GM21515 (cell line): ENCODE measurements around the gene CHPF2.
A peak's percentile ranks its signal among the peaks of the same experiment; 100 is the strongest.

Source experiments
- ATAC-seq: cut with Tn5 transposase; IDR thresholded peaks from one replicate; pipeline ENCODE4 v1.9.1; 2021; ENCODE audit not compliant: unreplicated experiment

CHPF2 gene

DNA sequence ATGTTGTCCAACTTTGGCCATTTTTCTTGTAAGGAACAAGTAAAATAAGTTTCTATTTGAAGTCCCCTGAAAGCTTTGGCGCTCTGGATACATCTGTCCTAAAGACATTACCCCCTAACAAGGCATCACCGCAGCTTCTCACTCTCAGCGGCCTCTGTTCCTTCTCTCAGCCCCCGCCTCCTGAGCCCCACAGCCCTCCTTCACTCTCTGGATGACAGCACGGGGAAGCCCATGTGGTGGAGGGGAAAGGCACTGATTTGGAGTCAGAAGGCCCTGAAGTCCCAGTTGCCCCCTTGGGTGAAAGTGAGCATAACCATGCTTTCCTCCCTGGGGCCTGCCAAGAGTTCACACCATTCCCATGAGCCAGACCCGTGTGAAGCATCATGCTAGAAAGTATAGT lies 26.6 kb upstream of the CHPF2 start:
- ATAC-seq: no peak

DNA sequence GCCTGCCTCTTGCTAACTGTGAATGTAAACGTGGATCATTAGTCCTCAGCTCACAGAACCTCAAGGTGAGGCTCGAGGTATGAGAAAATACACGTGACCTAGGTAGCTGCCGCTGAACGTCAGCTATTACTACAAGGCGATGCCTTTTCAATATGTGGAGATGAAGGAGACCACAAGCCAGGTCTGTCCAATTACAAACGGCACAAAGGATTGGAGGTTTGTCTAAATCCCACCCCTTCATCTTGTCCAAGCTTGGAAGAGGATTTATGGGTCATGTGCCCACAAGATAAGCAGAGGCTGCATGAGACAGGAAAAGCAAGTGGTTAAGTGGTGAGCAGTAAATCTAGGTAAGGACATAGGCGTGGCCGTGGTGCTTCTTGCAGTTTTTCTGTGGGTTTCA lies 25.4 kb upstream of the CHPF2 start:
- no peak for ATAC-seq

DNA sequence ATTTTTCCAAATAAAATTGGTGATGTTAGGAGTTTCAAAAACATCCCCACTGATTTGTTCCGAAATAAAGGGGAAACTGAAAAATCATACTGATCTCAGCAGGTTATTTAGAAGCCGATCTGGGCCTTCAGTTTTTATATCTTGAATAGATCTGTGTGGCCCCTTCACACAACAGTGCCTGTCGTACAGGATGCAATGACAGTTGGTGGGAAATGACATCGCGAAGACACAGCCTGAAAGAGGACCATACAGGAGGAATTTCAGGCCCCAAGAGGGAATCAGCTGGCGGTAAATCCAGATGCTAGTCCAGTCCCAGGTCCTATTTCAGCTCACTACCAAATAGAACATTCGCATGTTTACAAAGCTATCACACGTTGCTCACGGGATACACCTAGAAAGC lies 25.0 kb upstream of the CHPF2 start:
- ATAC-seq: no peak

DNA sequence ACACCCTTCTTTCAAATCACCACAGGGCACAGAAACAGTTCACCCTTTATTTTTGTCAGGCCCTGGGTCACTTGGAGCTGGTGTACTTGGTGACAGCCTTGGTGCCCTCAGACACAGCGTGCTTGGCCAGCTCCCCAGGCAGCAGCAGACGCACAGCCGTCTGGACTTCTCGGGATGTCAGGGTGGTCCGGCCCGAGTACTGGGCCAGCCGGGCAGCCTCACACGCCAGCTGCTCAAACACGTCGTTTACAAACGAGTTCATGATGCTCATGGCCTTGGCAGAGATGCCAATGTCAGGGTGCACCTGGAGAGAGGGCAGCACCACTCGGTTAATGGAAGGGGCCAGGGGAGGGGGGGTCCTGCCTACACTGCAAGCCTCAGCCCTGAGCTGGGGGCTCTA lies 24.5 kb upstream of the CHPF2 start:
- ATAC-seq: no peak

DNA sequence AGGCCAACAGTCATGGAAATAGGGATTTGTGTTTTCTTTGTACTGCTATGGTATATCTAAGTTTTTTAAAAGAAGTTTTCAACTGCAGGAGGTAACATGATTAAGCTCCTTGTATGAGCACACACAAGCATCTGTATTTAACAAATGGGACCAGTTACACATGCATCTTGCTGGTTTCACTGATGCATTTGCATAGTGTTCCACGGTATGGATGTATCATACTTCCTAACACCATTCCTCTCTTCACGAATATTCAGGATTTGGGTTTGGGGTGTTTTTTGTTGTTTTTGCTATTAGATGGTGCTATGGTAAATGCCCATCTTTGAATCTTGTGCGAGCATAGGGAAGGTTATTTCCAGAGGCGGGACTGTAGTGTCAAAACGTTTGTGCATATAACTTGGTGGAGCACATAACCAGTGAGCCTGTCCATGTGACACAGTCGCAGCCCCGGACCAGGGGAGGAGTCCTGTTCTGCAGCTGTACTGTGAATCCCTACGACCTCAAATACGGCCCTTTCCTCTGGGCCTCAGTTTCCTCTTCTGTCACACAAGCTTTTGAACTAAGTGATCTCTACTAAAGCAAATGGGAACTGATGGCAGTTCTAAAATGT lies 23.9 kb upstream of the CHPF2 start:
- ATAC-seq: no peak

DNA sequence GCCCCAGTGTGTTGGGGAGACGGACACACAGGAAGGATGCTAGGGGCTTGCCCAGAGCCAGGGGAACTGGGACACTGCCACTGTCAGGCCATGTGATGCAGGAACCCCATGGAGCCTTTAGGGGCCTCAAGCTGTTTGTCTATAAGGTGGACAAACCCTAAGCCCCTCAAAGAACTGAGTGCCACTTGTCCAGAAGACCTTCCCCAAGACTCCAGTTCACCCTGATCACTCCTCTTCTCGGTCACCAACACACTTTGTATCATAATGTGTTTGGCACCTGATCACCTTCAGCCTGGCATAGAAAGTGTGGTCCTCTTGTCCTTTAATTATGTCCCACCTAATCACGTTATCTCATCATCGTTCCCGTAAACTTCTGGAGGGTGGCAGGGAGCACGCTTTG lies 22.7 kb upstream of the CHPF2 start:
- no peak for ATAC-seq

DNA sequence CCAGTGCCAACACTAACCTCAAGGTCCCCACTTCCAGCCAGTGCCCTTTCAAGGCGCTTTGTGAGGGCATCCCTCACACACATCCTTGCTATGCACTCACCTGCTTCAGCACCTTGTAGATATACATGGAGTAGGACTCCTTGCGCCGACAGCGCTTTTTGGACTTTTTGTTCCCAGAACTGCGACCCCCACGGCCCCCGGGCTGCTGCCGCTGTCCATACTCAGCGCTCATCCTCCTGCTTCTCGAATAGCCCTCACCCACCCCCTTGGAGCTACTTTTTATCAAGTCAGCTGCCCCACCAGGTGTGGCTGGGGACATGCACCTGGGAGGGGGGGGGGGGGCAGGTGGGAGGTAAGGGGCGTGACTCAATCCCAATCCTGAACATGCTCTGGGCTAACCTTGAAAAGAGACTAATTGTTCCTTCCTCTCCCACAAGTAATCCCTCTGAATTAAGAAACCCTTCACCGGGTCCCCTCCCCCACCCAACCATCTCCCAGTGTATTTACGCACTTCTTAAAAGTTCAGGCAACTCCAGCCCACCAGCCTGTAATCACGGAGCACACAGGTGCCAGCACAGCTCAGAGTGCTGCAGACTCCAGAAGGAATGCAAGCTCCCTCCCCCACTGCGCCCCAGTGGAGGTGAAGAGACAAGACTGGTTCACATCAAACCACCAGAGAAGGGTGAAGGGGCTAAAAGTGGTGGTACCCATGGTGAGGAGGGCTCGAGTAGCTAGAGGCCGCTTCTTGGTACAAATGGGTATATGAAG lies 22.0 kb upstream of the CHPF2 start, which contains the start of gene H2BK1:
Gene H2BK1 (minus strand): TSS at position 402 of the 768 bp plus-strand sequence. CDS start 170 bp downstream, at position 232.
- no peak for ATAC-seq

DNA sequence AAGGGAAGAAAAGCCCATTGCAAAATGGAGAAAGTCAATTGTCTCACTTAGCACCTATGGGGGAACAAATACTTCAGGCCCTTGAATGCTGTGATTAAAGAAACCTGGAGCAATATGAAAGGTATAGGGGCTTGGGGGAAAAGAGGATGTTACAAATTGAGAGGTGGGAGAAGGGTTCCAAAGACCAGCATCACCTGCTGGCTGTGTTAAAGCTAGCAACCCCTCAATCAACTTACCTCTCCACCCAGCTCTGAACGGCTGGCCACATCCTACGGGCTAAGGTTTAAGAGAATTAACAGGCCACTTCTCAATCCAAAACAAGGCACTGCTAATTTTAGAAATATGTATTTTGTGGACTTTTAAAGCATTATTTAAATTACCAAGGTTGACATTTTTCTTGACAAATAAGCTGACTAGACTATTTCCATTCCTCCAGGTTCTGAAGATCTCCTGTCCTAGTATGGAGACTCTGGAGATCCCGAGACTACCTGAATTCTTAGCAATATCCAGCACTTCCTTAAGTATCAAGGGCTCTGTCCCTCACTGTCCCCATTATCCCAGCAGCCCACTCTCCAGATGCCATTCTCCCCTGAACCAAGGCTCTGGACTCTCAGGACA lies 21.0 kb upstream of the CHPF2 start:
- no peak for ATAC-seq

DNA sequence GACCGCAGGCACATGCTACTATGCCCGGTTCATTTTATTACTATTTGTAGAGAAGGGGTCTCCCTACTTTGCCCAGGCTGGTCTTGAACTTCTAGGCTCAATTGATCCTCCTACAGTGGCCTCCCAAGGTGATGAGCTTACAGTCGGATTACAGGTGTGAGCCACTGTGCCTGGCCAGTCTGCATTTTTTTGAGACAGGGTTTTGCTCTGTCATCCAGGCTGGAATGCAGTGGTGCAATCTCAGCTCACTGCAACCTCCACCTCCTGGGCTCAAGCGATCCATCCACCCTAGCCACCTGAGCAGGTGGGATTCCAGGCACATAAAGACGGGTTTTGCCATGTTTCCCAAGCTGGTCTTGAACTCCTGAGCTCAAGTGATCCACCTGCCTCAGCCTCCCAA lies 19.7 kb upstream of the CHPF2 start:
- ATAC-seq: no peak

DNA sequence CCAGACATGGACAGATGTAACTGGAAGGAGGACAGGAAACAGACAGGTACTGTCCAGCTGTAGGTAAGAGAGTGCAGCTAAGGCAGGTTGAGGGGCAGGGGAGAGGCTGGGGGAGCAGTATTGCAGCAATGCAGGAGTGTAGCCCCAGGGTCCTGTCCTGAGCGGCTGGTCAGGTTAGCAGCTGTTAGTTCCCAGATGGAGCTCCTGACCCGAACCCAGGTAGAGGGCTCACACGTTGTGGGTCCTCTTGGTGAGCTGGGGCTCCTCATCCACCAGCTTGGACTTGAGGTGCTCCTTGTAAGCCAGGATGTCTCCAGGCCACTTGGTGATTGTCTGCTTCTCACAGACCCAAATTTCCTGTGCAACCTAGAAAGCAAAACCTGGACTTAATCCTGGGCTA lies 18.5 kb upstream of the CHPF2 start:
- no peak for ATAC-seq

DNA sequence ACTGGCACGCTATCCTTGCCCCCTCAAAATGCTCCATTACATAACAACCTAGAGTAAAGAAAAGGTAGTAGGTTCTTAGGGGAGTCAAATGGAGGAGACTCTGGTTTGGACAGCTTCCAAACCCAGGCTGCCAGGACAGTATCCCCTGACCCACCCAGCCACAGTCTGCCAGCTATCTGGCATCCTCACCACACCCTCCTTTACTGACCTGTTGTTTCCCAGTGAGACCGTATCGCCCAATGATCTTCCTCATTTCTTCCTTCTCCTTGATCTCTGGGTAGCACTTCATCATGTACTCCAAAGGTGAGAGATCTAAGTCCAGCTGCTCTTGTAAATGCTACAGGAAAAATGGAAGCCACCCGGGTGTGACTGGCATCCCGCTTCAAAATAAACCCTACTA lies 16.9 kb upstream of the CHPF2 start:
- ATAC-seq: no peak

DNA sequence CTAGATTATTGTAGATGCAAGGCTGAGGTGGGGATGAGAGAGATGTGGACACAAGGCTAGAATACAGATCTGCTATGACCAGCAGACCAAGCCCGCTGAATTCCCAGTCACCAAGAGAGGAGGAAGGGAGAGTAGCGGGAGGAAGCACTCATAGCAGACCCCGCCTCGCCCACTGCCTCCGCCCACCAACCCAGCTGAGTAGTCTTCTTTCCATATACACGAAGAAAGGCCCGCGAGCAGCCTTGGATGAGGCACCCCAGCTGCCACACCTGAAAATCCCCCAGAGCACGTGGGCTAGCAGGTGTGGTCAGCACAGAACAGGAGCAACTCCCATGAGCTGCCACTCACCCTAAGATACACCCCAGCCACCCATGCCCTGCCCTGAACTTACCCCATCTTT lies 14.1 kb upstream of the CHPF2 start:
- ATAC-seq: no peak

DNA sequence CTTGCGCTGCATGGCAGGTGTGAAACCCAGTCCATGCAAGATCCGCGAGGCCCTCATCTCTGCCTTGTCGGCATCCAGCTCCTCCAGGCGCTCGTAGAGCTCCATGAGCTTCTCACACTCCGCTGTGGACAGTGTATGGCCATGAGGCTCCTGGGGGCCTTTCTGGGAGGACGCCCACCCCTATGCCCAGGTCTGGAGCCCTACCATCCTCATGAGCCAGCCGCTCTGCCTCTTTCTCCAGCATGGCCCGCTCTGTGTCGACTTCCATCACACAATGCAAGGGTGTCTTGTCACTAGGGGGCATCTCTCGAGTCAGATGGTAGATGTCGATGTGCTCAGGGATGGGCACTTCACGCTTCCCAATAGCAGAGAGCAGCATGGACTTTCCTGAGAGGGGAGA lies 8.6 kb upstream of the CHPF2 start:
- ATAC-seq: no peak

DNA sequence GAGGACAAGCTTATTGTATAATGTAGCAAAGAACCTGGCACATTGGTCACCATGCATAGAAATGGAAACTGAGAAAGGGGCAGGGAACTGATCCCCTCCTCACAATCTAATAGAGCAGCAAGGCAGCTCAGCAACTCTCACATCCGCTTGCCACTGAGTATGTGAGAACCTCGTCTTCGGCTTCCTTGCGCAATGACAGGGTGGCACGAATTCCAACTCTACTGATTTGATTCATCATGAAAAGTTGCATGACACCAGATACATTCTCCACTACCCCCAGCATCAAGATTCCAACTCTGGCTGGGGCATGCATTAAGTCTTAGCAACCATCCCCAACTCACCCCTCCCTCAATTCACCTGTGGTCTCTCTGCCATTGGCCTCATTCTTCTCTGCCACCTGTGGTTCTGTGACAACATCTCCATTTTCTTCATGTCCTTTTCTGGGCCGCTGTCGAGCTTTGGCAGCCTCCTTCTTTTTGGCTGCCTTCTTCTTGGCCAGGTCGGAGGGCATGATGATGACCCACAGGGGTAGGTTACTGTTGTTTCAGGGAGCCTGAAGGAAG lies 6.3 kb upstream of the CHPF2 start:
- ATAC-seq: no peak

DNA sequence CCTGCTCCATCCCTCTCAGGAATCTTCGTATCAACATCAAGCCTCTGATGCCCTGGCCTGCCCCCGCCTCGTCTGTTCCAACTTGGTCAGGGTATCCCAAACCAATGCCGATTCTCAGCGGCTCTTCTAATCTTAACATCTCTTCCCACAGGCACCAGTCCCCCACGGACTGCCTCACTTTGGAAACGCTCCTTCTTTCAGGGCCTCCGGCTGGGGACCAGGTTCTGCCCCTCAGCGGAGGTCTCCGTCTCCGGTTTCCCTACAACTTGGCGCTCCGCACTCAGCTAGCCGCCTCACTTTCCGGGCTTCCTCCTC lies 5.8 kb upstream of the CHPF2 start:
- no peak for ATAC-seq

DNA sequence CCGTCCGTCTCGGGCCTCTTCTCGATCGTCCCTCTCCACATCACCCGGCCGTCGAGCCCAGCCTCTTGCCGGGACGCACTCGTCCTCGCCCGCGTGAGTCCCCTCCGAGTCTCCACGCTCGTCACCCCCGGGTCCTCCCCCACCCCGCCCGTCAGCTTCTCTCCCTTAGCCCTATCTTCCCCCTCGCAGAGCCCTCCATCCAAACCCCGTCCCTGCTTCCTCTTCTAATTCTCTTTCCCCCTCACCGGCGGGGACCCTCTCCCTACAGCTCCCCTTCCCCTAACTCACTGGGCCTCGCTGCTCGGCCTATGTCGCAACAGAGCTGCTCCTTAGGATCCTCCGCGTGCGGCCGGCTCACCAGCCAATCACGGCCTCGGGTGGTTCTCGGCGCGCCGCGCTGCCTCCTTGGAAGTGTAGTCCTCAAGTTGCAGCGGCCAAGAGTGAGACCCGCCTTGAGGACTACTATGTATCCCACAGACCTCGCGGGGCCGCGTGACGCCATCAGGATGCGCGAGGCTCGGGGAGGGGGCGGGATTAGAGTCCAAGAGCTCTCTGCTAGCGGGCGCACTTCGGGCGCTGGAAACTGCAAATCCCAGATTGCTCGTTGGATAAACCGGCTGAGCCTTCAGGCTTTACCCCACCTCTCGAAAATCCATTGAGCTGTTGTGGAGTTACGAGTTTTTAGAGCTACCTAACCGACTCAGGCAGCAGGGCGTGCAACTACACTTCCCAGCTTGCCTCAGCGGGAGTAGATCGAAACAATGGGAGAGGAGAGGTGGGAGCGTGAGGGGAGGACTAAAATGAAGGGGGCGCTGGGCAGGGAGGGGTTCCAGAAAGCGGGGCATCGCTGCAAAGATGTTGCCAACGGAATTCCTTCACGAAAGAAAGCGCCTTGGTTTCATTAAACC lies 5.2 kb upstream of the CHPF2 start, which contains the start of gene ABCF2:
Gene ABCF2 (minus strand): TSS at position 331 of the 908 bp plus-strand sequence. CDS start 747 bp downstream, outside the sequence.
- peak; percentile 99 for ATAC-seq

DNA sequence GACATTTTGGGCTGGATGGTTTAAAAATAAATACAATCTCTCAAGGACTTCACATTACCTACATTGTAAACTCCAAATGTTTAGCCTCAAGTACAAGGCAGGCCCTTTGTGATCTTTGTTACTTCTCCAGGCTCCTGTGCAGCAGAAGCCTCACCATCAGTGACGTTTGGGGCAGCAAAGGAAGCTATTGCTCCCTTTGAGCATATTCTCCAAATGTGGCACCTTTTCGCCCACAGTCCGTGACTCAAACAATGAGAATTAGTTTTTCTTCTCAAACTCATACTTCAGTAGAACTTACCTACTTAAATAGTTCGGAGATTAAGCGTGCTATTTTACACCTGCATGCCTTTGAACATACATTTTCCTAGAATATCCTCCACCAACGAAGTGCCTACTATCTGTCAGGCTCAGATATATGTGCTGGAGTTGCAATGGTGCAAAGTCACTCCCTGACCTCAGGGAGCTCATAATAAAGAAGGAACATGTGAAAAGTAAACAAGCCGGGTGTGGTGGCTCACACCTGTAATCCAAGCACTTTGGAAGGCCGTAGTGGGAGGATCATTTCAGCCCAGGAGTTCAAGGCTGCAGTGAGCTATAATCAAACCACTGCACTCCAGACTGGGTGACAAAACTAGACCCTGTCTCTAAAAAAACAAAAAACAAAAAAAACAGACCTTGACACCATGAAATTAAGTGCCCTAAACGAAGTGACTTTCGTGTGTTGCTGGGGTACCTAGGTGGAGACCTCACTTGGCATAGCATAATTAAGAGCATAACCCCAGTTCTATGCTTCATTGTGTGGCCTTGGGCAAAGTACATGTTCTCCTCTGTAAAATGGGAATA lies 4.0 kb upstream of the CHPF2 start:
- no peak for ATAC-seq

DNA sequence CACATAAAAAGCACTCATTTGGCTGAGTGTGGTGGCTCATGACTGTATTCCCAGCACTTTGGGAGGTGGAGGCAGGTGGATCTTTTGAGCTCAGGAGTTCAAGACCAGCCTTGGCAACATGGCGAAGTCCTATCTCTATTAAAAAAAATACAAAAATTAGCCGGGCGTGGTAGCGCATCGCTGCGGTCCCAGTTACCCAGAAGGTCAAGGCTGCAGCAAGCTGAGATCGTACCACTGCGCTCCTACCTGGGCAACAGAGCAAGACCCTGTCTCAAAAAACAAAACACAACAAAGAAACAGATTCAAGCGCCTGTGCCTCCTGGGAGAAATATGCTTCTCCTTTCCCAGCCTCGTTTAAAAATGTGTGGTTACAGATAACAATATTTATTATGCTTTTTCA lies 3.0 kb upstream of the CHPF2 start:
- ATAC-seq: no peak

DNA sequence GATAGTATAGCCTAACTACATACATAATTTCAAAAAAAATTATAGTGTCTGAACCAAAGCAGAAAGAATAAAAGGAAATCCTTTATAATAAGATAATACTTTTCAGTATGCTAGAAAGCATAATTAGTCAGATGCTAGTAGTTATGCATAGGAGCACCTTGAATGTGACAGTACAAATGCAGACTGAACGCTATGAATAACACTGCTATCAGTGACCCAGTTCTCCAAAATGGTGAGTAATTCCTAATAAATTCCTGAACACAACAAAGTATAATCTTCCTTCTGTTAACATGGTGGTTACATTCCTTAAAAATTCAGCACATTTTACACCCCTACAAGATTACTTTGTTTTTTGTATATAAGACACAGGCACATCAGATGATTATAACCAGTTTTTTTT lies 1.2 kb upstream of the CHPF2 start:
- ATAC-seq: no peak
